Mammary epithelial cell (primary cell): Measurements from ENCODE around the gene TECR.

Experiments
- EZH2 ChIP-seq: IDR thresholded peaks from 2 replicates; pipeline ENCODE4 v1.6.1; 2012; ENCODE audit warnings: low read length, inconsistent platforms, borderline replicate concordance
- TF ChIP-seq, protein P1 (sequence below), 2 donors: IDR thresholded peaks in 1 of 2; conservative IDR thresholded peaks in 1 of 2; 2 replicates each; pipeline ENCODE4 v1.5.1; 2011 to 2012; ENCODE audit warnings: inconsistent platforms in 2 of 2, low read length in 2 of 2, mild to moderate bottlenecking in 2 of 2, control low read depth in 1 of 2, low read depth in 1 of 2; ENCODE audit not compliant: insufficient read depth in 1 of 2; ENCODE audit errors: extremely low read depth in 1 of 2

DNA sequence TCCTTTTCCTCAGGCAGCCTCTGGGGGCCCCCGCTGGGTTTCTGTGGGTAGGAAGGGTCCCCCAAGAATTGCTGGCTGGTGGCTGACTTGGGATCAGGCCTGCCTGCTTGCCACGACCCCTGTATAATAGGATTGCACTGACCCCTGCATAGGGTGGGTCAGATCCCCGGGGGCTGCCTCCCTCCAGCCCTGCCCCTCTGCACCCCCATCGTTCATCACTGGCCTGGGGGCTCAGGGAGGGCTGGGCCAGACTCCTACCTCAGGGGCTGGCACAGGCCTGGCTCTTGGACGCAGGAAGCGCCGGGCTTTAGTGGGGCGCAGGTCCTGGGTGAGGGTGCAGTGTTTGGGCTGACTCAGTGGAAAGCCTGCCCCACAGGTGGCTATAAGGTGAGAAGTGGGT, 31.9 kb downstream of the TECR start:
- no peak for TF ChIP-seq EZH2
- TF ChIP-seq, protein P1, sequence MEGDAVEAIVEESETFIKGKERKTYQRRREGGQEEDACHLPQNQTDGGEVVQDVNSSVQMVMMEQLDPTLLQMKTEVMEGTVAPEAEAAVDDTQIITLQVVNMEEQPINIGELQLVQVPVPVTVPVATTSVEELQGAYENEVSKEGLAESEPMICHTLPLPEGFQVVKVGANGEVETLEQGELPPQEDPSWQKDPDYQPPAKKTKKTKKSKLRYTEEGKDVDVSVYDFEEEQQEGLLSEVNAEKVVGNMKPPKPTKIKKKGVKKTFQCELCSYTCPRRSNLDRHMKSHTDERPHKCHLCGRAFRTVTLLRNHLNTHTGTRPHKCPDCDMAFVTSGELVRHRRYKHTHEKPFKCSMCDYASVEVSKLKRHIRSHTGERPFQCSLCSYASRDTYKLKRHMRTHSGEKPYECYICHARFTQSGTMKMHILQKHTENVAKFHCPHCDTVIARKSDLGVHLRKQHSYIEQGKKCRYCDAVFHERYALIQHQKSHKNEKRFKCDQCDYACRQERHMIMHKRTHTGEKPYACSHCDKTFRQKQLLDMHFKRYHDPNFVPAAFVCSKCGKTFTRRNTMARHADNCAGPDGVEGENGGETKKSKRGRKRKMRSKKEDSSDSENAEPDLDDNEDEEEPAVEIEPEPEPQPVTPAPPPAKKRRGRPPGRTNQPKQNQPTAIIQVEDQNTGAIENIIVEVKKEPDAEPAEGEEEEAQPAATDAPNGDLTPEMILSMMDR (conservative IDR thresholded peaks at IDR 0.05 in 1 of 2, IDR thresholded peaks at IDR 0.05 in 1 of 2; ENCODE audit: extremely low read depth in 1 of 2, insufficient read depth in 1 of 2, low read depth in 1 of 2, low read length in 2 of 2): no peak
